H9 (cell line): ENCODE measurements around the gene ATRN. TPM values are rescaled to one million over a fixed set of nuclear protein-coding genes. Genes with fewer than 3 reads are reported as not detected.

Experiments used
- DNase-seq: peaks from one replicate; pipeline ENCODE4 v3.0.0-alpha.2; 2017
- H2AFZ ChIP-seq: one replicate; pipeline ENCODE4 v1.6.1; 2013; ENCODE audit warnings: mild to moderate bottlenecking, low read length, control low read depth, moderate library complexity
- H2AK5ac ChIP-seq: 2 replicates; pipeline ENCODE4 v1.6.1; 2013; ENCODE audit warnings: low read length, control low read depth, mixed read lengths; ENCODE audit not compliant: insufficient read length
- H2BK120ac ChIP-seq: one replicate; pipeline ENCODE4 v1.6.1; 2013; ENCODE audit warnings: low read depth, mild to moderate bottlenecking, low read length, control low read depth, inconsistent platforms; ENCODE audit not compliant: poor library complexity, severe bottlenecking
- H2BK12ac ChIP-seq: 2 replicates; pipeline ENCODE4 v1.6.1; 2013; ENCODE audit warnings: low read length, control low read depth, mixed read lengths, low read depth; ENCODE audit not compliant: insufficient read length
- H2BK15ac ChIP-seq: 2 replicates; pipeline ENCODE4 v1.6.1; 2013; ENCODE audit warnings: low read depth, low read length, control low read depth
- H2BK20ac ChIP-seq: one replicate; pipeline ENCODE4 v1.6.1; 2013; ENCODE audit warnings: low read depth, mild to moderate bottlenecking, low read length, control low read depth, inconsistent platforms; ENCODE audit not compliant: poor library complexity, severe bottlenecking
- H2BK5ac ChIP-seq: 2 replicates; pipeline ENCODE4 v1.6.1; 2013; ENCODE audit warnings: low read length, control low read depth, mixed read lengths; ENCODE audit not compliant: insufficient read length
- H3K14ac ChIP-seq: 2 replicates; pipeline ENCODE4 v1.6.1; 2013; ENCODE audit warnings: low read length, control low read depth; ENCODE audit not compliant: insufficient read depth
- H3K18ac ChIP-seq: 2 replicates; pipeline ENCODE4 v1.6.1; 2013; ENCODE audit warnings: low read depth, mild to moderate bottlenecking, mixed read lengths, low read length, control low read depth; ENCODE audit not compliant: insufficient read length
- H3K23ac ChIP-seq: 2 replicates; pipeline ENCODE4 v1.6.1; 2013; ENCODE audit warnings: low read length, control low read depth, mixed read lengths, low read depth; ENCODE audit not compliant: insufficient read length
- H3K23me2 ChIP-seq: 2 replicates; pipeline ENCODE4 v1.6.1; 2013; ENCODE audit warnings: low read depth, mild to moderate bottlenecking, mixed read lengths, low read length, control low read depth; ENCODE audit not compliant: insufficient read length, poor library complexity, severe bottlenecking
- H3K27ac ChIP-seq: 2 replicates; pipeline ENCODE4 v1.5.1; 2013; ENCODE audit warnings: low read length, control low read depth, mixed read lengths, low read depth; ENCODE audit not compliant: insufficient read length
- H3K27me3 ChIP-seq: 2 replicates; pipeline ENCODE4 v1.6.1; 2013; ENCODE audit warnings: low read length, control low read depth, inconsistent platforms; ENCODE audit not compliant: insufficient read depth
- H3K4ac ChIP-seq: 2 replicates; pipeline ENCODE4 v1.6.1; 2013; ENCODE audit warnings: low read depth, mild to moderate bottlenecking, control low read depth, inconsistent platforms, low read length, moderate library complexity
- H3K4me1 ChIP-seq: 2 replicates; pipeline ENCODE4 v1.6.1; 2013; ENCODE audit warnings: low read length, control low read depth, inconsistent platforms; ENCODE audit not compliant: insufficient read depth
- H3K4me2 ChIP-seq: 2 replicates; pipeline ENCODE4 v1.6.1; 2013; ENCODE audit warnings: low read length, control low read depth, mixed read lengths; ENCODE audit not compliant: insufficient read length, insufficient read depth
- H3K56ac ChIP-seq: 2 replicates; pipeline ENCODE4 v1.6.1; 2013; ENCODE audit warnings: low read depth, mild to moderate bottlenecking, mixed read lengths, low read length, control low read depth; ENCODE audit not compliant: insufficient read length
- H3K79me1 ChIP-seq: 2 replicates; pipeline ENCODE4 v1.6.1; 2013; ENCODE audit warnings: low read depth, mild to moderate bottlenecking, moderate library complexity, low read length, control low read depth, inconsistent platforms; ENCODE audit not compliant: insufficient read depth, poor library complexity, severe bottlenecking
- H3K79me2 ChIP-seq: 2 replicates; pipeline ENCODE4 v1.6.1; 2013; ENCODE audit warnings: low read length, control low read depth, inconsistent platforms; ENCODE audit not compliant: insufficient read depth
- H3K9ac ChIP-seq: 2 replicates; pipeline ENCODE4 v1.6.1; 2013; ENCODE audit warnings: low read length, control low read depth, mixed read lengths; ENCODE audit not compliant: insufficient read length; ENCODE audit errors: extremely low read depth
- H3K9me3 ChIP-seq: one replicate; pipeline ENCODE4 v1.6.1; 2013; ENCODE audit warnings: low read depth, low read length, inconsistent platforms; ENCODE audit not compliant: control insufficient read depth
- H3T11ph ChIP-seq: one replicate; pipeline ENCODE4 v1.6.1; 2013; ENCODE audit warnings: mild to moderate bottlenecking, low read length, control low read depth, inconsistent platforms
- H4K20me1 ChIP-seq: one replicate; pipeline ENCODE4 v1.6.1; 2013; ENCODE audit not compliant: control insufficient read depth, insufficient read length, insufficient read depth
- H4K5ac ChIP-seq: 2 replicates; pipeline ENCODE4 v1.6.1; 2013; ENCODE audit warnings: low read depth, mild to moderate bottlenecking, mixed read lengths, low read length, control low read depth; ENCODE audit not compliant: insufficient read length
- H4K8ac ChIP-seq: replicated peaks from 2 replicates; pipeline ENCODE4 v1.6.1; 2013; ENCODE audit warnings: low read length, control low read depth, mixed read lengths, low read depth; ENCODE audit not compliant: insufficient read length
- H4K91ac ChIP-seq: 2 replicates; pipeline ENCODE4 v1.6.1; 2013; ENCODE audit warnings: low read depth, mild to moderate bottlenecking, moderate library complexity, mixed read lengths, low read length, control low read depth; ENCODE audit not compliant: insufficient read length
- H3K27ac Mint-ChIP-seq, 3 experiments: 2 replicates in 2 of 3; 3 replicates in 1 of 3; pipeline ENCODE4 v1.8.0; 2020 to 2021; ENCODE audit warnings: mixed read lengths in 3 of 3, mild to moderate bottlenecking in 1 of 3, moderate library complexity in 1 of 3
- H3K27me3 Mint-ChIP-seq: 2 replicates; pipeline ENCODE4 v1.8.0; 2021; ENCODE audit warnings: low read depth, mild to moderate bottlenecking, moderate library complexity, mixed read lengths
- H3K36me3 Mint-ChIP-seq, 3 experiments: 2 replicates in 2 of 3; 3 replicates in 1 of 3; pipeline ENCODE4 v1.8.0; 2020 to 2021; ENCODE audit warnings: low read depth in 3 of 3, mixed read lengths in 3 of 3; ENCODE audit not compliant: insufficient read depth in 1 of 3
- H3K4me1 Mint-ChIP-seq, 2 experiments: 2 replicates each; pipeline ENCODE4 v1.8.0; 2020; ENCODE audit warnings: mixed read lengths in 2 of 2
- H3K4me3 Mint-ChIP-seq, 2 experiments: 2 replicates in 1 of 2; 3 replicates in 1 of 2; pipeline ENCODE4 v1.8.0; 2020 to 2021; ENCODE audit warnings: mild to moderate bottlenecking in 2 of 2, mixed read lengths in 2 of 2, moderate library complexity in 1 of 2
- H3K9me3 Mint-ChIP-seq, 2 experiments: 2 replicates in 1 of 2; 3 replicates in 1 of 2; pipeline ENCODE4 v1.8.0; 2020; ENCODE audit warnings: mild to moderate bottlenecking in 2 of 2, mixed read lengths in 2 of 2, moderate library complexity in 1 of 2
- CTCF ChIP-seq: fragments of 200-600 bp; sonication (generic); conservative IDR thresholded peaks from 3 replicates; pipeline ENCODE4 v1.8.0; 2021; ENCODE audit warnings: antibody characterized with exemption, mild to moderate bottlenecking
- WGBS: extraction: QIAGEN DNeasy Blood & Tissue Kit; methylation state at CpG from one replicate; pipeline ENCODE4 v1.1.7; 2013; ENCODE audit warnings: missing lambda C conversion rate, low lambda C conversion rate, mixed read lengths; ENCODE audit not compliant: insufficient read length; ENCODE audit errors: extremely low coverage; 5-methylcytosine and 5-hydroxymethylcytosine counted together
- total RNA-seq: library from RNA; stranded (reverse); gene quantifications from 2 replicates; pipeline ENCODE4 v1.2.1, GENCODE V29; 2021

ATRN gene
- total RNA-seq, 1 experiment from 2014 or later, result 23.1 TPM

- Histone ChIP-seq H3K4ac (no peak overlapping the region), H2AFZ (no peak overlapping the region), H2BK5ac (no peak overlapping the region), H2BK15ac (no peak overlapping the region), H3K27ac (no peak overlapping the region), H2BK120ac (no peak overlapping the region), H3K4me2 (no peak overlapping the region), H3K23ac (no peak overlapping the region), H4K20me1 (no peaks in the 10 kb centered on the region), H4K5ac (no peak overlapping the region), H2AK5ac (no peak overlapping the region), H4K8ac (no peak overlapping the region), H3K14ac (no peak overlapping the region), H3K79me2 (no peaks in the 10 kb centered on the region), H3K9ac (no peak overlapping the region), H3K4me1 (no peaks in the 10 kb centered on the region), H2BK20ac (no peak overlapping the region), H3K23me2 (no peaks in the 10 kb centered on the region), H3K9me3 (no peaks in the 10 kb centered on the region), H2BK12ac (no peak overlapping the region), H3K56ac (no peak overlapping the region), H4K91ac (no peak overlapping the region), H3K27me3 (no peaks in the 10 kb centered on the region), H3K79me1 (peaks cover 4% of the 10 kb centered on the region), H3K18ac (no peak overlapping the region), H3T11ph (no peak overlapping the region)
- Mint-ChIP-seq H3K4me3 (no peak overlapping the region), H3K27me3 (no peaks in the 10 kb centered on the region), H3K4me1 (peaks cover 0 to 2% of the 10 kb centered on the region in 2 experiments; a peak in 2 of 4 replicates), H3K27ac (peak overlapping the region in 1 of 3 experiments; percentile 25; a peak in 1 of 7 replicates), H3K36me3 (no peaks in the 10 kb centered on the region; a peak in 1 of 7 replicates), H3K9me3 (no peaks in the 10 kb centered on the region)
- TF ChIP-seq CTCF, result no peak
- no peak for DNase-seq
- no CpG with 5 or more reads among the region's 2 CpGs for WGBS
Observed at GRCh38 chr20:3502878-3503277, 32.1 kb downstream of the ATRN start.
